Prostate gland (tissue), 2 donors: ENCODE measurements around the gene TMEM266.

Source experiments
- CTCF ChIP-seq, 4 experiments: fragments of 200-600 bp in 2 of 4; fragments of 450-650 bp in 2 of 4; sonication (generic) in 2 of 4; IDR thresholded peaks; 1 replicate in 3 of 4; 2 replicates in 1 of 4; pipeline ENCODE4 v1.5.1; 2016 to 2019; ENCODE audit warnings: antibody characterized with exemption in 4 of 4, mild to moderate bottlenecking in 2 of 4, moderate library complexity in 2 of 4
- POLR2A ChIP-seq: fragments of 450-650 bp; IDR thresholded peaks from one replicate; pipeline ENCODE4 v1.6.1; 2016; ENCODE audit warnings: antibody characterized with exemption, mild to moderate bottlenecking
- POLR2AphosphoS5 ChIP-seq: sonication (generic); formaldehyde crosslinking; IDR thresholded peaks from one replicate; pipeline ENCODE4 v1.6.1; 2017; ENCODE audit warnings: antibody characterized with exemption

- no peak for TF ChIP-seq CTCF (IDR thresholded peaks at IDR 0.05)
- no peak for TF ChIP-seq POLR2A
- no peak for TF ChIP-seq POLR2AphosphoS5
Measured at GRCh38 chr15:76239786-76240185, 180.0 kb downstream of the TMEM266 start.
